Stomach (tissue), 9 donors: ENCODE data around the gene TMEM254. TPM values are rescaled to one million over a fixed set of nuclear protein-coding genes. Genes with fewer than 3 reads are reported as not detected.

Source experiments
- DNase-seq, 2 donors: peaks; one replicate each; pipeline versions ENCODE4 v3.0.0 to v3.0.0-alpha.2; 2013 to 2019
- H3K27ac ChIP-seq, 5 donors: fragments of 200-600 bp in 4 of 5; sonication (generic) in 4 of 5; one replicate each; pipeline ENCODE4 v1.5.1; 2013 to 2019; ENCODE audit warnings: mild to moderate bottlenecking in 1 of 5, moderate library complexity in 1 of 5
- H3K27me3 ChIP-seq, 3 donors: fragments of 200-600 bp; sonication (generic); one replicate each; pipeline ENCODE4 v1.5.1; 2017 to 2019; ENCODE audit warnings: mixed run types in 1 of 3
- H3K36me3 ChIP-seq, 4 donors: fragments of 200-600 bp; sonication (generic); 1 replicate in 3 of 4; 2 replicates in 1 of 4; pipeline ENCODE4 v1.5.1; 2016 to 2019
- H3K4me1 ChIP-seq, 4 donors: fragments of 200-600 bp; sonication (generic); one replicate each; pipeline ENCODE4 v1.5.1; 2016 to 2019
- H3K4me3 ChIP-seq, 4 donors: fragments of 200-600 bp; sonication (generic) in 3 of 4; one replicate each; pipeline ENCODE4 v1.5.1; 2016 to 2019; ENCODE audit warnings: mild to moderate bottlenecking in 1 of 4
- H3K9me3 ChIP-seq, 4 donors: fragments of 200-600 bp; sonication (generic); one replicate each; pipeline ENCODE4 v1.5.1; 2016 to 2019
- EP300 ChIP-seq: sonication (generic); formaldehyde crosslinking; IDR thresholded peaks from one replicate; pipeline ENCODE4 v1.6.1; 2017; ENCODE audit warnings: antibody characterized with exemption
- POLR2A ChIP-seq, 4 donors: fragments of 450-650 bp; IDR thresholded peaks; one replicate each; pipeline ENCODE4 v1.6.1; 2016; ENCODE audit warnings: antibody characterized with exemption in 4 of 4, control low read depth in 2 of 4, mild to moderate bottlenecking in 1 of 4, moderate library complexity in 1 of 4
- POLR2AphosphoS5 ChIP-seq, 3 donors: sonication (generic); formaldehyde crosslinking; IDR thresholded peaks; one replicate each; pipeline ENCODE4 v1.6.1; 2016; ENCODE audit warnings: antibody characterized with exemption in 3 of 3
- WGBS, 5 donors: extraction: QIAGEN DNeasy Blood & Tissue Kit in 3 of 5; methylation state at CpG; one replicate each; pipeline versions ENCODE4 v1.1.5 to v1.1.7; 2013 to 2018; 5-methylcytosine and 5-hydroxymethylcytosine counted together
- intact Hi-C: fragments of 100-400 bp; cut with DNase I; formaldehyde crosslinking; loops from one replicate; pipeline ENCODE4 v1.15.1; 2023; ENCODE audit warnings: low total_unique reads
- polyA plus RNA-seq, 3 donors: library from polyadenylated mRNA; stranded (reverse); fragments of 200-250 nt; gene quantifications; one replicate each; pipeline ENCODE4 v1.2.3, GENCODE V29; 2013
- total RNA-seq, 5 donors: library from RNA; depleted of rRNA; stranded (reverse); fragments of >200 nt; gene quantifications; one replicate each; pipeline versions ENCODE4 v1.1.0 to v1.2.3, GENCODE V29; 2014 to 2016
- TF ChIP-seq, protein P1 (sequence below), 7 experiments: fragments of 450-650 bp in 4 of 7; fragments of 200-600 bp in 3 of 7; sonication (generic) in 3 of 7; IDR thresholded peaks; one replicate each; pipeline ENCODE4 v1.5.1; 2016 to 2019; ENCODE audit warnings: antibody characterized with exemption in 7 of 7, control low read depth in 2 of 7, mild to moderate bottlenecking in 1 of 7
- donor health status: healthy with polysubstance abuse.
- donor health status: Bipolar disorder and iron deficiency.
- donor health status: healthy.

TMEM254 gene
- total and polyA plus RNA-seq, 8 donors: 1.2 to 21.6 (median 11.8) TPM

DNA sequence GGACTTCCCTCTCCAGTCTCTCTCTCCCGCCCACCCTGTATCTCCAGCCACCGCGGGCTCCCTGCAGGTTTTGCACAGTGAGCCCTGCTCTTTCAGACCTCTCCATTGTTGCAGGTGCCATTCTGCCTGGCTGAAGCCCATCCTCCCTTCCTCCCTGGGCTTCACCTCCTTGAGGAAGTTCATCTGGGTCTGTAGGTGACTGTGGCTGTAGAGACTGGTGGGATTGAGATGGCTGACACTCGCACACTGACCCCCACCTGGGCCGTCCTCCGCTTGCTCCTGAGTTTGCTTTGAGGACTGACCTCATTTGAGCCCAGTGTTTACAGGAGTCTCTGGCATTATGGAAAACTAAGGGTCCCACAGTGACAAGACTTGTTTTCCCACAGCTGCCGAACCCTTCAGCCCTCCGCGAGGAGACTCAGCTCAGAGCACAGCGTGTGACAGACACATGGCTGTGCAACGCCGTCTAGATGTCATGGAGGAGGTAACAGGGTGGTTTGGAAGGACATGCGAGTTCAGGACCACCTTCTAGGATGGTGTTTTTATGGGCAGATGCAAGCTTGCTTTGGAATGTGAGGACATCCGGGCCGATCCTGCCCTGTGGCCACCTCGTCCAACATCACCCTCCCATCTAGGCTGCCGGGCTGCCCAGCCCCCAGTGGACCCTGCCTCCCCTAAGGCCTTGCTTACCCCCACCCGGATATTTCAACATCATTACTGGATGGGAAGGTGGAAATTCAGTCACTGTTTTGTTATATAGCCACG lies 63.4 kb downstream of the TMEM254 start:
- Histone ChIP-seq H3K9me3 (no peaks in the 10 kb centered on the region), H3K27me3 (peaks cover 0 to 14% (median 0%) of the 10 kb centered on the region in 3 donors), H3K4me3 (no peak overlapping the region), H3K27ac (no peak overlapping the region), H3K36me3 (no peaks in the 10 kb centered on the region), H3K4me1 (peaks cover 15 to 24% (median 22%) of the 10 kb centered on the region in 4 donors)
- no peak for TF ChIP-seq EP300
- no peak for TF ChIP-seq POLR2A (IDR thresholded peaks at IDR 0.05)
- no peak for TF ChIP-seq POLR2AphosphoS5 (IDR thresholded peaks at IDR 0.05)
- TF ChIP-seq, protein P1, sequence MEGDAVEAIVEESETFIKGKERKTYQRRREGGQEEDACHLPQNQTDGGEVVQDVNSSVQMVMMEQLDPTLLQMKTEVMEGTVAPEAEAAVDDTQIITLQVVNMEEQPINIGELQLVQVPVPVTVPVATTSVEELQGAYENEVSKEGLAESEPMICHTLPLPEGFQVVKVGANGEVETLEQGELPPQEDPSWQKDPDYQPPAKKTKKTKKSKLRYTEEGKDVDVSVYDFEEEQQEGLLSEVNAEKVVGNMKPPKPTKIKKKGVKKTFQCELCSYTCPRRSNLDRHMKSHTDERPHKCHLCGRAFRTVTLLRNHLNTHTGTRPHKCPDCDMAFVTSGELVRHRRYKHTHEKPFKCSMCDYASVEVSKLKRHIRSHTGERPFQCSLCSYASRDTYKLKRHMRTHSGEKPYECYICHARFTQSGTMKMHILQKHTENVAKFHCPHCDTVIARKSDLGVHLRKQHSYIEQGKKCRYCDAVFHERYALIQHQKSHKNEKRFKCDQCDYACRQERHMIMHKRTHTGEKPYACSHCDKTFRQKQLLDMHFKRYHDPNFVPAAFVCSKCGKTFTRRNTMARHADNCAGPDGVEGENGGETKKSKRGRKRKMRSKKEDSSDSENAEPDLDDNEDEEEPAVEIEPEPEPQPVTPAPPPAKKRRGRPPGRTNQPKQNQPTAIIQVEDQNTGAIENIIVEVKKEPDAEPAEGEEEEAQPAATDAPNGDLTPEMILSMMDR (IDR thresholded peaks at IDR 0.05): no peak
- no peak for DNase-seq
- intact Hi-C loops: loop anchor here (5.0 kb wide), 1 partner anchor 75 kb away; no protein-coding TSS in a partner anchor
- WGBS, 5 donors: 42 to 56% (median 48%) methylated on average over 15 to 19 of the region's 19 CpGs

Other genes with a start within 250 kb of the TMEM254 start
- 10 to 100 TPM in 1 of 5 donors, not detected in 4; 12.9 TPM for gene SFTPD, start 129.6 kb upstream of the TMEM254 start, total RNA-seq
- gene SFTPD, start 129.6 kb upstream of the TMEM254 start, polyA plus RNA-seq: 1 to 10 TPM in 1 of 3 donors, under 1 TPM in 2; 0.31 to 1.2 (median 0.76) TPM
- 10 to 100 TPM in 2 of 5 donors, 1 to 10 TPM in 1, not detected in 2; 2.0 to 37.4 (median 11.6) TPM for gene PLAC9, start 54.1 kb downstream of the TMEM254 start, total RNA-seq
- 10 to 100 TPM; 14.2 to 28.3 (median 26.4) TPM for gene PLAC9, start 54.1 kb downstream of the TMEM254 start, polyA plus RNA-seq
- 100 to 1,000 TPM in 3 of 5 donors, 10 to 100 TPM in 2; 91.4 to 293 (median 109) TPM for gene ANXA11, start 126.9 kb downstream of the TMEM254 start, total RNA-seq
- 100 to 1,000 TPM; 171 to 208 (median 181) TPM for gene ANXA11, start 126.9 kb downstream of the TMEM254 start, polyA plus RNA-seq
- gene MAT1A, start 211.0 kb downstream of the TMEM254 start, total RNA-seq: not detected
- gene MAT1A, start 211.0 kb downstream of the TMEM254 start, polyA plus RNA-seq: 1 to 10 TPM in 1 of 3 donors, under 1 TPM in 2; 0.23 to 1.1 (median 0.31) TPM